Breast epithelium (tissue), 4 donors: ENCODE data around the gene SCN7A. TPM values are rescaled to one million over a fixed set of nuclear protein-coding genes. Genes with fewer than 3 reads are reported as not detected.

Experiments
- DNase-seq, 2 donors: peaks; one replicate each; pipeline ENCODE4 v3.0.0-alpha.2; 2019; ENCODE audit warnings: low spot score in 2 of 2
- H3K27ac ChIP-seq, 2 donors: fragments of 200-600 bp; sonication (generic) in 1 of 2; one replicate each; pipeline ENCODE4 v1.5.1; 2016 to 2019; ENCODE audit warnings: mild to moderate bottlenecking in 1 of 2
- H3K27me3 ChIP-seq, 2 donors: fragments of 200-600 bp; sonication (generic) in 1 of 2; one replicate each; pipeline versions ENCODE4 v1.5.1 to v1.6.0; 2017 to 2019; ENCODE audit warnings: control low read depth in 1 of 2, mild to moderate bottlenecking in 1 of 2
- H3K36me3 ChIP-seq: fragments of 200-600 bp; one replicate; pipeline ENCODE4 v1.5.1; 2019
- H3K4me1 ChIP-seq, 2 donors: fragments of 200-600 bp; sonication (generic); one replicate each; pipeline ENCODE4 v1.5.1; 2016 to 2019; ENCODE audit warnings: control low read depth in 1 of 2
- H3K4me3 ChIP-seq, 3 donors: fragments of 200-600 bp; sonication (generic); 1 replicate in 2 of 3; 2 replicates in 1 of 3; pipeline ENCODE4 v1.5.1; 2016 to 2019; ENCODE audit warnings: mild to moderate bottlenecking in 3 of 3, moderate library complexity in 2 of 3
- H3K9me3 ChIP-seq, 2 donors: fragments of 200-600 bp; sonication (generic) in 1 of 2; one replicate each; pipeline ENCODE4 v1.5.1; 2016 to 2019; ENCODE audit warnings: control low read depth in 1 of 2
- POLR2A ChIP-seq: fragments of 450-650 bp; IDR thresholded peaks from one replicate; pipeline ENCODE4 v1.6.1; 2016; ENCODE audit warnings: antibody characterized with exemption, mild to moderate bottlenecking, moderate library complexity
- POLR2AphosphoS5 ChIP-seq, 3 donors: sonication (generic); formaldehyde crosslinking; IDR thresholded peaks; one replicate each; pipeline ENCODE4 v1.6.1; 2017; ENCODE audit warnings: antibody characterized with exemption in 3 of 3
- intact Hi-C: fragments of 100-400 bp; cut with DNase I; formaldehyde crosslinking; loops from one replicate; pipeline ENCODE4 v1.15.1; 2023; ENCODE audit warnings: low total_unique reads
- total RNA-seq, 3 donors: library from RNA; depleted of rRNA; stranded (reverse); fragments of >200 nt; gene quantifications; one replicate each; pipeline ENCODE4 v1.1.0, GENCODE V29; 2016
- TF ChIP-seq, protein P1 (sequence below), 3 donors: fragments of 450-650 bp; IDR thresholded peaks; one replicate each; pipeline ENCODE4 v1.5.1; 2016 to 2017; ENCODE audit warnings: antibody characterized with exemption in 3 of 3, mild to moderate bottlenecking in 3 of 3, moderate library complexity in 3 of 3

The SCN7A gene
- total RNA-seq, 3 donors from 2014 or later, result 11.5 to 13.3 (median 12.1) TPM

DNA sequence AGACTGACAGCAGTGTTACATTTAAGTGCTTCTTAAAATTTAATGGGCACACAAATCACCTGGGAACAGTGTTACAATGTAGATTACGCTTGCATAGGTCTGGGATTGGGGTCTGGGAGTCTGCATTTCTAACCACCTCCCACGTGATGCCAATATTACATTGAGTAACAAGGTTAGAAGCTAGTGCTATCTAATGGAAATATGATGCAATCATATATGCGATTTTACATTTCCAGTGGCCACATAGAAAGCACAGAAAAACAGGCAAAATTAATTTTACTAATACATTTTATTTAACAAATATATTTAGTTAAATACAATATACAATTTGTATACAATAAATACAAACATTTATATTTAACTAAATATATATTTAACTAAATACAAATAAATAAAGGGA, 53.7 kb downstream of the SCN7A start:
- Histone ChIP-seq H3K27me3 (no peaks in the 10 kb centered on the region), H3K4me1 (no peaks in the 10 kb centered on the region), H3K36me3 (no peaks in the 10 kb centered on the region), H3K4me3 (no peak overlapping the region), H3K27ac (no peak overlapping the region), H3K9me3 (no peaks in the 10 kb centered on the region)
- no peak for DNase-seq
- TF ChIP-seq, protein P1, sequence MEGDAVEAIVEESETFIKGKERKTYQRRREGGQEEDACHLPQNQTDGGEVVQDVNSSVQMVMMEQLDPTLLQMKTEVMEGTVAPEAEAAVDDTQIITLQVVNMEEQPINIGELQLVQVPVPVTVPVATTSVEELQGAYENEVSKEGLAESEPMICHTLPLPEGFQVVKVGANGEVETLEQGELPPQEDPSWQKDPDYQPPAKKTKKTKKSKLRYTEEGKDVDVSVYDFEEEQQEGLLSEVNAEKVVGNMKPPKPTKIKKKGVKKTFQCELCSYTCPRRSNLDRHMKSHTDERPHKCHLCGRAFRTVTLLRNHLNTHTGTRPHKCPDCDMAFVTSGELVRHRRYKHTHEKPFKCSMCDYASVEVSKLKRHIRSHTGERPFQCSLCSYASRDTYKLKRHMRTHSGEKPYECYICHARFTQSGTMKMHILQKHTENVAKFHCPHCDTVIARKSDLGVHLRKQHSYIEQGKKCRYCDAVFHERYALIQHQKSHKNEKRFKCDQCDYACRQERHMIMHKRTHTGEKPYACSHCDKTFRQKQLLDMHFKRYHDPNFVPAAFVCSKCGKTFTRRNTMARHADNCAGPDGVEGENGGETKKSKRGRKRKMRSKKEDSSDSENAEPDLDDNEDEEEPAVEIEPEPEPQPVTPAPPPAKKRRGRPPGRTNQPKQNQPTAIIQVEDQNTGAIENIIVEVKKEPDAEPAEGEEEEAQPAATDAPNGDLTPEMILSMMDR (IDR thresholded peaks at IDR 0.05), result no peak
- TF ChIP-seq POLR2AphosphoS5 (IDR thresholded peaks at IDR 0.05), result no peak
- no peak for TF ChIP-seq POLR2A
- intact Hi-C loops, result no loop called here

DNA sequence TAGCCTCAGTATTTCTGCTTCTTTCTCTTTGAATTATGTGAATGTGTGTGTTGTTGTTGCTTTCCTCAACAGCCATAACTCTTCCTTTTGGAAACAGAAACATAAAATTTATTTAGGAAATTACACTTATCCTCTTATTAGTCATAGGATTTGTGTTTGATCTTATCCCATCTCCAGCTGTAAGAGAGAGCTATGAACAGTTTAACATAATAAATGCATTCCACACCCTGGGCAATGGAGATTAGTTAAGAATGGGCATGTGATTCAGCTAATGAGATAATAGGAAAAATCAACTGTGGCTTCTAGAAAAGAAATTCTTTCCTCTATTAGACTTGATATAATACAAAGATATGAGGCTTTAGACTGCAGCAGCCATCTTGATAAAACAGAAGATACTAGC, 55.0 kb downstream of the SCN7A start:
- intact Hi-C loops, result no loop called here
- Histone ChIP-seq H3K9me3 (no peaks in the 10 kb centered on the region), H3K27me3 (no peaks in the 10 kb centered on the region), H3K4me3 (no peak overlapping the region), H3K27ac (no peak overlapping the region), H3K36me3 (no peaks in the 10 kb centered on the region), H3K4me1 (no peaks in the 10 kb centered on the region)
- no peak for DNase-seq
- TF ChIP-seq POLR2A, result no peak
- TF ChIP-seq, protein P1 (IDR thresholded peaks at IDR 0.05), result no peak
- TF ChIP-seq POLR2AphosphoS5 (IDR thresholded peaks at IDR 0.05), result no peak

DNA sequence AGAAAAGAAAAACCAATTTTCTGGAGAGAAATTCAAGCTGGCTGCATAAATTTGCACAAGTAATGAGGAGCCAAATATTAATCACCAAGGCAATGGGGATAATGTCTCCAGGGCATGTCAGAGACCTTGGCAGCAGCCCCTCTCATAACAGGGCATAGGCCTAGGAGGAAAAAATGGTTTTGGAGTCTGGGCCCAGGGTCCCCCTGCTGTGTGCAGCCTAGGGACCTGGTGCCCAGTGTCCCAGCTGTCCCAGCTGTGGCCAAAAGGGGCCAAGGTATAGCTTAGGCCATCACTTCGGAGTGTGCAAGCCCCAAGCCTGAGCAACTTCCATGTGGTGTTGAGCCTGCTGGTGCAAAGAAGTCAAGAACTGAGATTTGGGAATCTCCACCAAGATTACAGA, 57.1 kb downstream of the SCN7A start:
- intact Hi-C loops, result no loop called here
- no peaks in the 10 kb centered on the region for H3K9me3 ChIP-seq
- H3K27ac ChIP-seq, result no peak overlapping the region
- no peak overlapping the region for H3K4me3 ChIP-seq
- TF ChIP-seq, protein P1 (IDR thresholded peaks at IDR 0.05), result no peak
- no peak for TF ChIP-seq POLR2A
- no peak for TF ChIP-seq POLR2AphosphoS5 (IDR thresholded peaks at IDR 0.05)
- H3K27me3 ChIP-seq, result no peaks in the 10 kb centered on the region
- H3K4me1 ChIP-seq, result no peaks in the 10 kb centered on the region
- no peaks in the 10 kb centered on the region for H3K36me3 ChIP-seq
- no peak for DNase-seq

DNA sequence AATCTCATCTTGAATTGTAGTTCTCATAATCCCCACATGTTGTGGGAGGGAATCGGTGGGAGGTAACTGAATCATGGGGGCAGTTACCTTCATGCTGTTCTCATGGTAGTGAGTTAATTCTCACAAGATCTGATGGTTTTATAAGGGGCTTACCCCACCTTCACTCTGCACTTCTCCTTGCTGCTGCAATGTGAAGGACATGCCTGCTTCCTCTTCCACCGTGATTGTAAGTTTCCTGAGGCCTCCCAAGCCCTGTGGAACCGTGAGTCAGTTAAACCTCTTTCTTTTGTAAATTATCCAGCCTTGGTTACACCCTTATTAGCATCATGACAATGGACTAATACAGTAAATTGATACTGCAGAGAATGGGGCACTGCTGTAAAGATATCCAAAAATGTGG, 57.9 kb downstream of the SCN7A start:
- no peak overlapping the region for H3K4me3 ChIP-seq
- no peaks in the 10 kb centered on the region for H3K9me3 ChIP-seq
- TF ChIP-seq, protein P1 (IDR thresholded peaks at IDR 0.05), result no peak
- TF ChIP-seq POLR2A, result no peak
- no peak for TF ChIP-seq POLR2AphosphoS5 (IDR thresholded peaks at IDR 0.05)
- intact Hi-C loops, result no loop called here
- DNase-seq, result no peak
- no peak overlapping the region for H3K27ac ChIP-seq
- H3K4me1 ChIP-seq, result no peaks in the 10 kb centered on the region
- no peaks in the 10 kb centered on the region for H3K36me3 ChIP-seq
- H3K27me3 ChIP-seq, result no peaks in the 10 kb centered on the region

DNA sequence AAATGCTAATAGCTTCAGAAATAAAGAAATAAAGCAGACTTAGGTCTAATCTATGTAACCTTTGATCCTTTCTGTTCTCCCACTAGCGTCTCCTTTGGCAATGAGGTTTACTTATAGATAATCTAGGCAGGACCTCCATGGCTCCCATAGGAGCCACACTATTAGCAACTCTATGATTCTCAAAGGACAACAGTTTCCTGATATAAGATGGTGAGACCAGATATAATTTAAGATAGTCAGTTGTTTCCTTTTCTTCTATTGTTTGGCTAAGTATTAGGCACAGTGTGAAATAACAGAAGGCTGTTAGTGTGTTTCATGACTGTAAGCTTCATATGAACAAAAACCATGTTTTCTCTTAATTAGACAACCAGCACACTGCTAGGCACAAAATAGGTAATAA, 59.6 kb downstream of the SCN7A start:
- H3K27ac ChIP-seq, result no peak overlapping the region
- TF ChIP-seq POLR2AphosphoS5 (IDR thresholded peaks at IDR 0.05) (no peak), POLR2A (no peak)
- TF ChIP-seq, protein P1 (IDR thresholded peaks at IDR 0.05), result no peak
- no peaks in the 10 kb centered on the region for H3K27me3 ChIP-seq
- intact Hi-C loops, result no loop called here
- no peak for DNase-seq
- no peaks in the 10 kb centered on the region for H3K36me3 ChIP-seq
- H3K9me3 ChIP-seq, result no peaks in the 10 kb centered on the region
- no peak overlapping the region for H3K4me3 ChIP-seq
- H3K4me1 ChIP-seq, result no peaks in the 10 kb centered on the region
